ENCODE data around the gene SIAE. TPM values are rescaled to one million over a fixed set of nuclear protein-coding genes. Genes with fewer than 3 reads are reported as not detected.

SIAE gene
- total RNA-seq, 1 experiment from 2014 or later = 5.9 TPM

GRCh38 chr11:124670732-124671131, 2.8 kb downstream of the SIAE start:
- in situ Hi-C loops (cut with HindIII; ENCODE audit: low sequenced_read_pairs) = no loop called here
- no peak for DNase-seq (ENCODE audit: low spot score)

- in situ Hi-C loops (cut with HindIII; ENCODE audit: low sequenced_read_pairs) = no loop called here
- DNase-seq (ENCODE audit: low spot score) = peak; percentile 66
These were observed 4.3 kb downstream of the SIAE start for GRCh38 chr11:124669193-124669592.

GRCh38 chr11:124667601-124668000, 5.9 kb downstream of the SIAE start:
- in situ Hi-C loops (cut with HindIII; ENCODE audit: low sequenced_read_pairs) = no loop called here
- no peak for DNase-seq (ENCODE audit: low spot score)

- no peak for DNase-seq (ENCODE audit: low spot score)
- in situ Hi-C loops (cut with HindIII; ENCODE audit: low sequenced_read_pairs) = no loop called here
These were observed 9.7 kb downstream of the SIAE start for GRCh38 chr11:124663861-124664260.

- in situ Hi-C loops (cut with HindIII; ENCODE audit: low sequenced_read_pairs) = no loop called here
- DNase-seq (ENCODE audit: low spot score) = peak; percentile 78
These were observed 11.4 kb downstream of the SIAE start for GRCh38 chr11:124662106-124662505.

- no peak for DNase-seq (ENCODE audit: low spot score)
- in situ Hi-C loops (cut with HindIII; ENCODE audit: low sequenced_read_pairs) = no loop called here
These were observed 12.0 kb downstream of the SIAE start for GRCh38 chr11:124661553-124661952.

- in situ Hi-C loops (cut with HindIII; ENCODE audit: low sequenced_read_pairs) = no loop called here
- no peak for DNase-seq (ENCODE audit: low spot score)
These were observed 14.6 kb downstream of the SIAE start for GRCh38 chr11:124658986-124659385.

- no peak for DNase-seq (ENCODE audit: low spot score)
- in situ Hi-C loops (cut with HindIII; ENCODE audit: low sequenced_read_pairs) = no loop called here
These were observed 15.0 kb downstream of the SIAE start for GRCh38 chr11:124658501-124658900.

- DNase-seq (ENCODE audit: low spot score) = no peak
- in situ Hi-C loops (cut with HindIII; ENCODE audit: low sequenced_read_pairs) = no loop called here
These were observed 15.6 kb downstream of the SIAE start for GRCh38 chr11:124657904-124658303.

GRCh38 chr11:124656774-124657630, 16.5 kb downstream of the SIAE start:
- DNase-seq (ENCODE audit: low spot score) = no peak
- in situ Hi-C loops (cut with HindIII; ENCODE audit: low sequenced_read_pairs) = no loop called here

GRCh38 chr11:124648610-124649009, 24.9 kb downstream of the SIAE start:
- in situ Hi-C loops (cut with HindIII; ENCODE audit: low sequenced_read_pairs) = loop anchor here (5.0 kb wide), 1 partner anchor 189 kb away; no protein-coding TSS in a partner anchor
- no peak for DNase-seq (ENCODE audit: low spot score)

GRCh38 chr11:124646148-124646547, 27.4 kb downstream of the SIAE start:
- DNase-seq (ENCODE audit: low spot score) = no peak
- in situ Hi-C loops (cut with HindIII; ENCODE audit: low sequenced_read_pairs) = loop anchor here (5.0 kb wide), 1 partner anchor 191 kb away; no protein-coding TSS in a partner anchor

- in situ Hi-C loops (cut with HindIII; ENCODE audit: low sequenced_read_pairs) = loop anchor here (5.0 kb wide), 1 partner anchor 193 kb away; no protein-coding TSS in a partner anchor
- peak; percentile 82 for DNase-seq (ENCODE audit: low spot score)
These were observed 28.9 kb downstream of the SIAE start for GRCh38 chr11:124644426-124645280.

- DNase-seq (ENCODE audit: low spot score) = no peak
These were observed 29.7 kb downstream of the SIAE start for GRCh38 chr11:124643605-124644425.

GRCh38 chr11:124643042-124643604, 30.4 kb downstream of the SIAE start:
- no peak for DNase-seq (ENCODE audit: low spot score)
- in situ Hi-C loops (cut with HindIII; ENCODE audit: low sequenced_read_pairs) = no loop called here

More at GRCh38 chr11:124643605-124644425, 29.7 kb downstream of the SIAE start:
- in situ Hi-C loops (cut with HindIII; ENCODE audit: low sequenced_read_pairs) = no loop called here

GRCh38 chr11:124642628-124643027, 30.9 kb downstream of the SIAE start:
- in situ Hi-C loops (cut with HindIII; ENCODE audit: low sequenced_read_pairs) = no loop called here
- no peak for DNase-seq (ENCODE audit: low spot score)

GRCh38 chr11:124640666-124641065, 32.9 kb downstream of the SIAE start:
- in situ Hi-C loops (cut with HindIII; ENCODE audit: low sequenced_read_pairs) = no loop called here
- DNase-seq (ENCODE audit: low spot score) = no peak

GRCh38 chr11:124639186-124639585, 34.4 kb downstream of the SIAE start:
- DNase-seq (ENCODE audit: low spot score) = no peak
- in situ Hi-C loops (cut with HindIII; ENCODE audit: low sequenced_read_pairs) = no loop called here

GRCh38 chr11:124638500-124638899, 35.0 kb downstream of the SIAE start:
- no peak for DNase-seq (ENCODE audit: low spot score)
- in situ Hi-C loops (cut with HindIII; ENCODE audit: low sequenced_read_pairs) = no loop called here

All from G401 (cell line).